ENCODE data around the gene UBE2K. TPM values are rescaled to one million over a fixed set of nuclear protein-coding genes. Genes with fewer than 3 reads are reported as not detected.

UBE2K gene
- total and polyA plus RNA-seq, 10 of the 15 experiments (the other 5 are each of a cell fraction or from before 2014, with no cell fraction given) = 17.0 to 141 (median 75.5) TPM

GRCh38 chr4:39682138-39682537, 15.8 kb upstream of the UBE2K start (continued):
- TF ChIP-seq CUX1 (IDR thresholded peaks at IDR 0.05; ENCODE audit: insufficient replicate concordance, low read depth, low read length) (no peak), HSF1 (IDR thresholded peaks at IDR 0.05; ENCODE audit: low read depth, low read length) (no peak), CREM (IDR thresholded peaks at IDR 0.05; ENCODE audit: low read depth) (peak; percentile 29; the same call in 1 of the 2 replicates), ATF7 (IDR thresholded peaks at IDR 0.05; ENCODE audit: low read depth) (peak; percentile 19; the same call in 1 of the 2 replicates), RAD51 (IDR thresholded peaks at IDR 0.05) (no peak), PKNOX1 (IDR thresholded peaks at IDR 0.05) (peak; percentile 59; the same call in 1 of the 2 replicates), TCF7 (IDR thresholded peaks at IDR 0.05; ENCODE audit: borderline replicate concordance) (peak; percentile 90), ATF2 (IDR thresholded peaks at IDR 0.05; ENCODE audit: low read length) (peak; percentile 53; the same call in 1 of the 2 replicates), SMC3 (IDR thresholded peaks at IDR 0.05; ENCODE audit: borderline replicate concordance, low read length) (no peak)
